SK-N-SH (cell line): Measurements from ENCODE around the gene WT1. TPM values are rescaled to one million over a fixed set of nuclear protein-coding genes. Genes with fewer than 3 reads are reported as not detected.

Experiments
- CTCF ChIA-PET: fragments of 300-600, 350-600 bp; formaldehyde crosslinking; extraction: SDS; loops from one replicate; lab custom pipeline; 2021; lab: Yijun Ruan, JAX
- POLR2A ChIA-PET: fragments of 350-600 bp; sonication (Branson Sonifier 250); formaldehyde crosslinking; extraction: SDS; loops from one replicate; lab custom pipeline; 2020; ENCODE audit warnings: antibody characterized with exemption, inconsistent platforms; lab: Yijun Ruan, JAX
- DNase-seq: peaks from one replicate; pipeline ENCODE4 v3.0.0; 2012
- H2AFZ ChIP-seq: fragments of 200-600 bp; sonication (generic); 2 replicates; pipeline ENCODE4 v1.8.1; 2016; ENCODE audit warnings: antibody characterized with exemption, mild to moderate bottlenecking, low read depth
- H3F3A ChIP-seq: fragments of 200-600 bp; sonication (generic); replicated peaks from 2 replicates; pipeline ENCODE3; 2016; ENCODE audit warnings: antibody characterized with exemption, mild to moderate bottlenecking; ENCODE audit not compliant: insufficient read depth
- H3K27ac ChIP-seq, 2 experiments: fragments of 200-500 bp in 1 of 2; fragments of 200-600 bp in 1 of 2; sonication (Bioruptor generic) in 1 of 2; sonication (generic), shearing (Covaris generic) in 1 of 2; 2 replicates each; pipeline versions ENCODE4 v1.5.1 to v1.6.1; 2014 to 2016; ENCODE audit warnings: low read depth in 2 of 2, inconsistent platforms in 1 of 2, low read length in 1 of 2, mild to moderate bottlenecking in 1 of 2, mixed read lengths in 1 of 2
- H3K27me3 ChIP-seq: fragments of 200-600 bp; sonication (generic), shearing (Covaris generic); 2 replicates; pipeline ENCODE4 v1.6.1; 2016; ENCODE audit warnings: mixed run types; ENCODE audit not compliant: insufficient read depth
- H3K36me3 ChIP-seq, 2 experiments: fragments of 200-500 bp in 1 of 2; fragments of 200-600 bp in 1 of 2; sonication (Bioruptor generic) in 1 of 2; sonication (generic) in 1 of 2; replicated peaks in 1 of 2; 2 replicates each; pipeline versions ENCODE3 to v1.5.1; 2014 to 2016; ENCODE audit warnings: low read length in 1 of 2, mild to moderate bottlenecking in 1 of 2; ENCODE audit not compliant: insufficient read depth in 2 of 2, control insufficient read depth in 1 of 2
- H3K4me1 ChIP-seq, 2 experiments: fragments of 200-500 bp in 1 of 2; fragments of 200-600 bp in 1 of 2; sonication (Bioruptor generic) in 1 of 2; sonication (generic), shearing (Covaris generic) in 1 of 2; 2 replicates each; pipeline versions ENCODE4 v1.5.1 to v1.6.1; 2014 to 2016; ENCODE audit warnings: low read depth in 1 of 2, low read length in 1 of 2, mixed run types in 1 of 2; ENCODE audit not compliant: insufficient read depth in 2 of 2, control insufficient read depth in 1 of 2
- H3K4me2 ChIP-seq: fragments of 200-600 bp; sonication (generic), shearing (Covaris generic); 2 replicates; pipeline ENCODE4 v1.6.1; 2017; ENCODE audit warnings: mixed run types
- H3K4me3 ChIP-seq, 2 experiments: fragments of 200-500 bp in 1 of 2; fragments of 200-600 bp in 1 of 2; sonication (Bioruptor generic) in 1 of 2; sonication (generic), shearing (Covaris generic) in 1 of 2; 2 replicates each; pipeline versions ENCODE4 v1.5.1 to v1.8.1; 2014 to 2016; ENCODE audit warnings: low read depth in 2 of 2, inconsistent platforms in 1 of 2, low read length in 1 of 2, mild to moderate bottlenecking in 1 of 2, mixed read lengths in 1 of 2, moderate library complexity in 1 of 2
- H3K79me2 ChIP-seq: fragments of 200-600 bp; sonication (generic); 2 replicates; pipeline ENCODE4 v1.8.1; 2017; ENCODE audit warnings: mild to moderate bottlenecking; ENCODE audit not compliant: insufficient read depth
- H3K9ac ChIP-seq: fragments of 200-600 bp; sonication (generic); 2 replicates; pipeline ENCODE4 v1.6.1; 2017; ENCODE audit warnings: mixed run types
- H3K9me2 ChIP-seq: fragments of 200-600 bp; sonication (generic); 2 replicates; pipeline ENCODE4 v1.6.1; 2017; ENCODE audit warnings: mixed run types
- H3K9me3 ChIP-seq: fragments of 200-600 bp; sonication (generic); 2 replicates; pipeline ENCODE4 v1.6.1; 2017; ENCODE audit warnings: mixed run types, mild to moderate bottlenecking, moderate library complexity
- H4K20me1 ChIP-seq: fragments of 200-600 bp; sonication (generic); 2 replicates; pipeline ENCODE4 v1.6.1; 2017; ENCODE audit warnings: mild to moderate bottlenecking, mixed run types; ENCODE audit not compliant: insufficient read depth
- CHD2 ChIP-seq: fragments of 150-350 bp; IDR thresholded peaks from 2 replicates; pipeline ENCODE4 v1.6.1; 2018; ENCODE audit warnings: low read length; ENCODE audit not compliant: partially characterized antibody
- CTCF ChIP-seq: fragments of 200-600 bp; sonication (generic); IDR thresholded peaks from 2 replicates; pipeline ENCODE4 v1.6.1; 2017; ENCODE audit warnings: antibody characterized with exemption, mild to moderate bottlenecking, moderate library complexity
- EP300 ChIP-seq, 2 experiments: IDR thresholded peaks; 2 replicates each; pipeline versions ENCODE4 v1.4.0 to v1.6.1; 2012; ENCODE audit warnings: borderline replicate concordance in 1 of 2, low read depth in 1 of 2, low read length in 1 of 2
- FOSL2 ChIP-seq: IDR thresholded peaks from 2 replicates; pipeline ENCODE4 v1.4.0; 2012; ENCODE audit warnings: low read depth, mild to moderate bottlenecking, moderate library complexity, borderline replicate concordance
- FOXJ3 ChIP-seq: sonication (generic); formaldehyde crosslinking; IDR thresholded peaks from 2 replicates; pipeline ENCODE4 v1.5.1; 2020; ENCODE audit warnings: mild to moderate bottlenecking, missing genetic modification reagents
- FOXM1 ChIP-seq: IDR thresholded peaks from 2 replicates; pipeline ENCODE4 v1.4.0; 2012; ENCODE audit warnings: low read depth, mild to moderate bottlenecking
- GABPA ChIP-seq: IDR thresholded peaks from 2 replicates; pipeline ENCODE4 v1.4.0; 2012; ENCODE audit warnings: low read depth, mild to moderate bottlenecking
- IRF3 ChIP-seq: fragments of 150-350 bp; IDR thresholded peaks from 2 replicates; pipeline ENCODE4 v1.6.1; 2016; ENCODE audit warnings: mild to moderate bottlenecking, low read depth, low read length
- MAX ChIP-seq: IDR thresholded peaks from 2 replicates; pipeline ENCODE4 v1.4.0; 2012; ENCODE audit warnings: low read depth
- MXI1 ChIP-seq: IDR thresholded peaks from 2 replicates; pipeline ENCODE4 v1.6.1; 2012; ENCODE audit warnings: mild to moderate bottlenecking, low read depth, low read length, improper control_type of control experiment
- NFIC ChIP-seq: IDR thresholded peaks from 2 replicates; pipeline ENCODE4 v1.4.0; 2012; ENCODE audit warnings: borderline replicate concordance
- PBX3 ChIP-seq: IDR thresholded peaks from 2 replicates; pipeline ENCODE4; 2012
- RXRA ChIP-seq: IDR thresholded peaks from 2 replicates; pipeline ENCODE4 v1.4.0; 2012; ENCODE audit warnings: low read depth, mild to moderate bottlenecking, borderline replicate concordance
- TCF12 ChIP-seq: IDR thresholded peaks from 2 replicates; pipeline ENCODE4 v1.4.0; 2012
- USF1 ChIP-seq: IDR thresholded peaks from 2 replicates; pipeline ENCODE4 v1.4.0; 2012; ENCODE audit warnings: low read depth, borderline replicate concordance
- ZBTB33 ChIP-seq: IDR thresholded peaks from 2 replicates; pipeline ENCODE4 v1.4.0; 2012; ENCODE audit warnings: low read depth, borderline replicate concordance
- WGBS: methylation state at CpG from one replicate; pipeline ENCODE4 v1.1.6; 2017; ENCODE audit warnings: low lambda C conversion rate; 5-methylcytosine and 5-hydroxymethylcytosine counted together
- polyA plus RNA-seq, 3 experiments: library from polyadenylated mRNA; depleted of rRNA; stranded (reverse); fragments of >200 nt; gene quantifications; 2 replicates each; pipeline ENCODE4 v1.2.3, GENCODE V29; 2012

The WT1 gene
- polyA plus RNA-seq, 1 of the 3 experiments (the other 2 are of a cell fraction), result 0.49 TPM

- TF ChIP-seq CTCF (no peak), MXI1 (no peak)
- TF ChIP-seq, all 33 proteins: peak for 0
Observed at GRCh38 chr11:32366666-32367065, 68.7 kb downstream of the WT1 start (continued).

GRCh38 chr11:32365192-32365591, 70.1 kb downstream of the WT1 start:
- CTCF ChIA-PET, result interaction anchor here (1.2 kb wide), 2 partner anchors 10 to 15 kb away, joined by 3 to 4 read pairs; no protein-coding TSS in a partner anchor
- no peaks in the 10 kb centered on the region for H4K20me1 ChIP-seq
- no peak for DNase-seq

More at GRCh38 chr11:32365192-32365591, 70.1 kb downstream of the WT1 start:
- Histone ChIP-seq H3K36me3 (no peaks in the 10 kb centered on the region), H3K9ac (no peak overlapping the region), H3K27ac (no peak overlapping the region), H3K9me3 (no peaks in the 10 kb centered on the region), H3K27me3 (peaks cover 20% of the 10 kb centered on the region; the same call in 1 of the 2 replicates), H3K4me1 (no peaks in the 10 kb centered on the region), H2AFZ (no peak overlapping the region), H3K4me2 (no peak overlapping the region), H3K79me2 (no peaks in the 10 kb centered on the region), H3K4me3 (no peak overlapping the region), H3F3A (no peaks in the 10 kb centered on the region), H3K9me2 (no peaks in the 10 kb centered on the region)
- TF ChIP-seq FOXM1 (no peak), TCF12 (no peak), IRF3 (no peak), NFIC (no peak), MXI1 (no peak), FOSL2 (no peak), GABPA (no peak), CTCF (no peak), ZBTB33 (no peak), USF1 (no peak), RXRA (no peak), EP300 (IDR thresholded peaks at IDR 0.05; ENCODE audit: borderline replicate concordance in 1 of 2, low read depth in 1 of 2, low read length in 1 of 2) (no peak), FOXJ3 (CRISPR knock-in tag) (no peak), PBX3 (no peak), CHD2 (no peak), MAX (no peak)
- 29% methylated on average over 4 of the region's 4 CpGs for WGBS
- POLR2A ChIA-PET, result no interaction called here
